Measurements from ENCODE around the gene SERPINB7. TPM values are rescaled to one million over a fixed set of nuclear protein-coding genes. Genes with fewer than 3 reads are reported as not detected.

The SERPINB7 gene
- total and polyA plus RNA-seq, 2 experiments from 2014 or later = not detected

DNA sequence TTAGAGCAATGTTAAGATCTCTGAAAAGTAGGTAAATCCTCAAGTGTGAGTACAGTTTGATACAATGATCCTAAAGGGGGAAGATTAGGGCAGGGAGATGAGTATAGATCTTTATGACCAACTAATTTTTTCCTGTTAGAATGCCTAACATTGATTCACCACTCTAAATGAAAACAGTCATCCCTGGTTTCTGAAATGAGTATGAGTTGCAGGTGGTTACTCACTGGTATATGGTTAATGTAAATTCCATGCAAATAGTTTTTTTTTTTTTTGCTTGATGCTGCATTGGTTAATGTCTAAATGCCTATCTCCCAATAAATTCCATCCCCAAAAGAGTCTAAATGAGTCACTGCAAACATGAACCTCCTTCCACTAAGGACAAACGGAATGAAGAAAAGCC lies 57.3 kb downstream of the SERPINB7 start (continued):
- TF ChIP-seq, protein P1, sequence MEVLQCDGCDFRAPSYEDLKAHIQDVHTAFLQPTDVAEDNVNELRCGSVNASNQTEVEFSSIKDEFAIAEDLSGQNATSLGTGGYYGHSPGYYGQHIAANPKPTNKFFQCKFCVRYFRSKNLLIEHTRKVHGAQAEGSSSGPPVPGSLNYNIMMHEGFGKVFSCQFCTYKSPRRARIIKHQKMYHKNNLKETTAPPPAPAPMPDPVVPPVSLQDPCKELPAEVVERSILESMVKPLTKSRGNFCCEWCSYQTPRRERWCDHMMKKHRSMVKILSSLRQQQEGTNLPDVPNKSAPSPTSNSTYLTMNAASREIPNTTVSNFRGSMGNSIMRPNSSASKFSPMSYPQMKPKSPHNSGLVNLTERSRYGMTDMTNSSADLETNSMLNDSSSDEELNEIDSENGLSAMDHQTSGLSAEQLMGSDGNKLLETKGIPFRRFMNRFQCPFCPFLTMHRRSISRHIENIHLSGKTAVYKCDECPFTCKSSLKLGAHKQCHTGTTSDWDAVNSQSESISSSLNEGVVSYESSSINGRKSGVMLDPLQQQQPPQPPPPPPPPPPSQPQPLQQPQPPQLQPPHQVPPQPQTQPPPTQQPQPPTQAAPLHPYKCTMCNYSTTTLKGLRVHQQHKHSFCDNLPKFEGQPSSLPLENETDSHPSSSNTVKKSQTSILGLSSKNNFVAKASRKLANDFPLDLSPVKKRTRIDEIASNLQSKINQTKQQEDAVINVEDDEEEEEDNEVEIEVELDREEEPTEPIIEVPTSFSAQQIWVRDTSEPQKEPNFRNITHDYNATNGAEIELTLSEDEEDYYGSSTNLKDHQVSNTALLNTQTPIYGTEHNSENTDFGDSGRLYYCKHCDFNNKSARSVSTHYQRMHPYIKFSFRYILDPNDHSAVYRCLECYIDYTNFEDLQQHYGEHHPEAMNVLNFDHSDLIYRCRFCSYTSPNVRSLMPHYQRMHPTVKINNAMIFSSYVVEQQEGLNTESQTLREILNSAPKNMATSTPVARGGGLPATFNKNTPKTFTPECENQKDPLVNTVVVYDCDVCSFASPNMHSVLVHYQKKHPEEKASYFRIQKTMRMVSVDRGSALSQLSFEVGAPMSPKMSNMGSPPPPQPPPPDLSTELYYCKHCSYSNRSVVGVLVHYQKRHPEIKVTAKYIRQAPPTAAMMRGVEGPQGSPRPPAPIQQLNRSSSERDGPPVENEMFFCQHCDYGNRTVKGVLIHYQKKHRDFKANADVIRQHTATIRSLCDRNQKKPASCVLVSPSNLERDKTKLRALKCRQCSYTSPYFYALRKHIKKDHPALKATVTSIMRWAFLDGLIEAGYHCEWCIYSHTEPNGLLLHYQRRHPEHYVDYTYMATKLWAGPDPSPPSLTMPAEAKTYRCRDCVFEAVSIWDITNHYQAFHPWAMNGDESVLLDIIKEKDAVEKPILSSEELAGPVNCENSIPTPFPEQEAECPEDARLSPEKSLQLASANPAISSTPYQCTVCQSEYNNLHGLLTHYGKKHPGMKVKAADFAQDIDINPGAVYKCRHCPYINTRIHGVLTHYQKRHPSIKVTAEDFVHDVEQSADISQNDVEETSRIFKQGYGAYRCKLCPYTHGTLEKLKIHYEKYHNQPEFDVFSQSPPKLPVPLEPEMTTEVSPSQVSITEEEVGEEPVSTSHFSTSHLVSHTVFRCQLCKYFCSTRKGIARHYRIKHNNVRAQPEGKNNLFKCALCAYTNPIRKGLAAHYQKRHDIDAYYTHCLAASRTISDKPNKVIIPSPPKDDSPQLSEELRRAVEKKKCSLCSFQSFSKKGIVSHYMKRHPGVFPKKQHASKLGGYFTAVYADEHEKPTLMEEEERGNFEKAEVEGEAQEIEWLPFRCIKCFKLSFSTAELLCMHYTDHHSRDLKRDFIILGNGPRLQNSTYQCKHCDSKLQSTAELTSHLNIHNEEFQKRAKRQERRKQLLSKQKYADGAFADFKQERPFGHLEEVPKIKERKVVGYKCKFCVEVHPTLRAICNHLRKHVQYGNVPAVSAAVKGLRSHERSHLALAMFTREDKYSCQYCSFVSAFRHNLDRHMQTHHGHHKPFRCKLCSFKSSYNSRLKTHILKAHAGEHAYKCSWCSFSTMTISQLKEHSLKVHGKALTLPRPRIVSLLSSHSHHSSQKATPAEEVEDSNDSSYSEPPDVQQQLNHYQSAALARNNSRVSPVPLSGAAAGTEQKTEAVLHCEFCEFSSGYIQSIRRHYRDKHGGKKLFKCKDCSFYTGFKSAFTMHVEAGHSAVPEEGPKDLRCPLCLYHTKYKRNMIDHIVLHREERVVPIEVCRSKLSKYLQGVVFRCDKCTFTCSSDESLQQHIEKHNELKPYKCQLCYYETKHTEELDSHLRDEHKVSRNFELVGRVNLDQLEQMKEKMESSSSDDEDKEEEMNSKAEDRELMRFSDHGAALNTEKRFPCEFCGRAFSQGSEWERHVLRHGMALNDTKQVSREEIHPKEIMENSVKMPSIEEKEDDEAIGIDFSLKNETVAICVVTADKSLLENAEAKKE (CRISPR knock-in tag; IDR thresholded peaks at IDR 0.05) = no peak
- TF ChIP-seq, protein P2, sequence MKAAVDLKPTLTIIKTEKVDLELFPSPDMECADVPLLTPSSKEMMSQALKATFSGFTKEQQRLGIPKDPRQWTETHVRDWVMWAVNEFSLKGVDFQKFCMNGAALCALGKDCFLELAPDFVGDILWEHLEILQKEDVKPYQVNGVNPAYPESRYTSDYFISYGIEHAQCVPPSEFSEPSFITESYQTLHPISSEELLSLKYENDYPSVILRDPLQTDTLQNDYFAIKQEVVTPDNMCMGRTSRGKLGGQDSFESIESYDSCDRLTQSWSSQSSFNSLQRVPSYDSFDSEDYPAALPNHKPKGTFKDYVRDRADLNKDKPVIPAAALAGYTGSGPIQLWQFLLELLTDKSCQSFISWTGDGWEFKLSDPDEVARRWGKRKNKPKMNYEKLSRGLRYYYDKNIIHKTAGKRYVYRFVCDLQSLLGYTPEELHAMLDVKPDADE (IDR thresholded peaks at IDR 0.05) = no peak
- TF ChIP-seq CREB1 (CRISPR knock-in tag; IDR thresholded peaks at IDR 0.05; ENCODE audit: low read depth) = no peak
- TF ChIP-seq JUNB (IDR thresholded peaks at IDR 0.05; ENCODE audit: unreplicated experiment) = no peak
- TF ChIP-seq EZH2phosphoT487 (IDR thresholded peaks at IDR 0.05; ENCODE audit: unreplicated experiment) = no peak
- TF ChIP-seq, protein P3, sequence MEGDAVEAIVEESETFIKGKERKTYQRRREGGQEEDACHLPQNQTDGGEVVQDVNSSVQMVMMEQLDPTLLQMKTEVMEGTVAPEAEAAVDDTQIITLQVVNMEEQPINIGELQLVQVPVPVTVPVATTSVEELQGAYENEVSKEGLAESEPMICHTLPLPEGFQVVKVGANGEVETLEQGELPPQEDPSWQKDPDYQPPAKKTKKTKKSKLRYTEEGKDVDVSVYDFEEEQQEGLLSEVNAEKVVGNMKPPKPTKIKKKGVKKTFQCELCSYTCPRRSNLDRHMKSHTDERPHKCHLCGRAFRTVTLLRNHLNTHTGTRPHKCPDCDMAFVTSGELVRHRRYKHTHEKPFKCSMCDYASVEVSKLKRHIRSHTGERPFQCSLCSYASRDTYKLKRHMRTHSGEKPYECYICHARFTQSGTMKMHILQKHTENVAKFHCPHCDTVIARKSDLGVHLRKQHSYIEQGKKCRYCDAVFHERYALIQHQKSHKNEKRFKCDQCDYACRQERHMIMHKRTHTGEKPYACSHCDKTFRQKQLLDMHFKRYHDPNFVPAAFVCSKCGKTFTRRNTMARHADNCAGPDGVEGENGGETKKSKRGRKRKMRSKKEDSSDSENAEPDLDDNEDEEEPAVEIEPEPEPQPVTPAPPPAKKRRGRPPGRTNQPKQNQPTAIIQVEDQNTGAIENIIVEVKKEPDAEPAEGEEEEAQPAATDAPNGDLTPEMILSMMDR (conservative IDR thresholded peaks at IDR 0.05; ENCODE audit: low read depth in 2 of 2) = no peak
- no peak for TF ChIP-seq POLR2AphosphoS5 (IDR thresholded peaks at IDR 0.05; ENCODE audit: low read depth)
